ENCODE data around the gene PREP. TPM values are rescaled to one million over a fixed set of nuclear protein-coding genes. Genes with fewer than 3 reads are reported as not detected.

Gene PREP
- total and polyA plus RNA-seq, 2 of the 8 experiments (the other 6 are each of a cell fraction or from before 2014, with no cell fraction given): 26.8 to 70.0 TPM

DNA sequence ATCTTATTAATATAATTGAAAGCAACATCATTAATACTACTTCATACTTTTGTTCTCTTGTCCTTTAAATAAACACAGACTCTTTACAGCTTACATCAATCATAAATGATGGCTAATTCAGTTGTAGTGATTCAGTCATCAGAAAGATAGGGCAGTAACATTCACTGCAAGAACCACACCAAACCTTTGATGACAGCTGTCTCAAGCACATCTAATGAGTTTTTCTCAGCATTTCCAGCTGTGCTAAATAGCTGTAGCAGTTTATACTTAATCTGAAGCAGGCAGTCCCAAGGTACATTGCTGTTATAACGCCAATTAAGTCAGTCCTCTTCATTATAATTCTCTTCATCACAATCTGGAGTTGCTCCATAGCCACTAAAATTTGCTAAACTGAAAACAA, 45.7 kb downstream of the PREP start:
- FAIRE-seq (no peak), DNase-seq (ENCODE audit: low read depth in 1 of 2, low spot score in 2 of 2) (no peak)
- WGBS, 2 experiments (ENCODE audit: extremely low coverage in 1 of 2, insufficient coverage in 1 of 2, insufficient read length in 1 of 2, insufficient replicate concordance in 2 of 2, low coverage in 1 of 2, low lambda C conversion rate in 2 of 2, missing lambda C conversion rate in 1 of 2): 92% methylated on average over 1 of the region's 1 CpG; no CpG with 5 or more reads in 1 of the 2 experiments
- Histone ChIP-seq H4K8ac (ENCODE audit: extremely low read depth, insufficient read depth, low read length) (no peak overlapping the region), H2BK15ac (ENCODE audit: low read length) (no peak overlapping the region), H4K5ac (ENCODE audit: insufficient read length, low read depth, low read length) (no peak overlapping the region), H3K27me3 (replicated peaks in 1 of 4; ENCODE audit: control insufficient read depth in 3 of 4, extremely low read depth in 1 of 4, insufficient read depth in 3 of 4, low read length in 3 of 4) (no peaks in the 10 kb centered on the region), H3K4ac (replicated peaks; ENCODE audit: insufficient read length, low read depth, low read length) (no peak overlapping the region), H4K91ac (replicated peaks; ENCODE audit: insufficient read length, low read length) (no peak overlapping the region), H2AFZ (ENCODE audit: low read length) (no peak overlapping the region), H3K23ac (ENCODE audit: insufficient read length) (no peak overlapping the region), H3K4me2 (ENCODE audit: insufficient read depth in 1 of 2, low read depth in 2 of 2, low read length in 2 of 2) (no peak overlapping the region), H4K20me1 (replicated peaks in 1 of 2; ENCODE audit: control insufficient read depth in 1 of 2, insufficient read depth in 2 of 2, low read length in 2 of 2) (no peaks in the 10 kb centered on the region), H3K18ac (ENCODE audit: extremely low read depth, low read length) (no peak overlapping the region), H3K9me3 (ENCODE audit: insufficient read depth in 2 of 2, low read depth in 1 of 2, low read length in 1 of 2) (0 out of 4 replicates have a peak, but pooled peaks cover 0 to 6% of the 10 kb centered on the region in 2 experiments), H2BK12ac (ENCODE audit: low read depth, low read length) (no peak overlapping the region), H3K27ac (ENCODE audit: low read depth, low read length) (no peak overlapping the region), H3K4me3 (ENCODE audit: extremely low read depth in 1 of 4, insufficient read depth in 2 of 4, low read depth in 3 of 4, low read length in 4 of 4) (no peak overlapping the region), H2BK120ac (replicated peaks; ENCODE audit: low read depth, low read length) (no peak overlapping the region), H3K9ac (replicated peaks in 1 of 4; ENCODE audit: extremely low read depth in 1 of 4, low read depth in 3 of 4, low read length in 3 of 4) (no peak overlapping the region), H2AK5ac (ENCODE audit: low read depth, low read length) (no peak overlapping the region), H3K56ac (replicated peaks; ENCODE audit: insufficient read length, low read depth, low read length) (no peak overlapping the region), H3K23me2 (ENCODE audit: low read depth, low read length) (no peaks in the 10 kb centered on the region), H2BK20ac (ENCODE audit: low read length) (no peak overlapping the region), H3K4me1 (replicated peaks in 1 of 4; ENCODE audit: control insufficient read depth in 3 of 4, insufficient read depth in 4 of 4, low read length in 3 of 4) (no peaks in the 10 kb centered on the region), H3K79me1 (ENCODE audit: low read depth, low read length) (no peaks in the 10 kb centered on the region; the same call in 1 of the 2 replicates), H2BK5ac (ENCODE audit: low read depth, low read length) (no peak overlapping the region), H3K36me3 (ENCODE audit: control insufficient read depth in 2 of 4, insufficient read depth in 4 of 4, low read length in 3 of 4) (peaks cover 0 to 24% (median 16%) of the 10 kb centered on the region in 4 experiments), H3K14ac (ENCODE audit: insufficient read length) (no peak overlapping the region), H3K79me2 (ENCODE audit: control insufficient read depth in 1 of 2, insufficient read depth in 2 of 2, low read length in 2 of 2) (no peaks in the 10 kb centered on the region)
- POLR2A ChIA-PET (ENCODE audit: partially characterized antibody): no interaction called here
- CTCF ChIA-PET (ENCODE audit: partially characterized antibody): interaction anchor here (1.1 kb wide), 1 partner anchor 16 kb away, joined by 3 read pairs; no protein-coding TSS in a partner anchor
- no peak for TF ChIP-seq KDM5A (IDR thresholded peaks at IDR 0.05; ENCODE audit: low read length)
- TF ChIP-seq RFX5 (IDR thresholded peaks at IDR 0.05; ENCODE audit: borderline replicate concordance, low read depth, low read length): no peak
- TF ChIP-seq, protein P1, sequence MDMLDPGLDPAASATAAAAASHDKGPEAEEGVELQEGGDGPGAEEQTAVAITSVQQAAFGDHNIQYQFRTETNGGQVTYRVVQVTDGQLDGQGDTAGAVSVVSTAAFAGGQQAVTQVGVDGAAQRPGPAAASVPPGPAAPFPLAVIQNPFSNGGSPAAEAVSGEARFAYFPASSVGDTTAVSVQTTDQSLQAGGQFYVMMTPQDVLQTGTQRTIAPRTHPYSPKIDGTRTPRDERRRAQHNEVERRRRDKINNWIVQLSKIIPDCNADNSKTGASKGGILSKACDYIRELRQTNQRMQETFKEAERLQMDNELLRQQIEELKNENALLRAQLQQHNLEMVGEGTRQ (IDR thresholded peaks at IDR 0.05; ENCODE audit: low read length): no peak
- TF ChIP-seq GTF2F1 (IDR thresholded peaks at IDR 0.05; ENCODE audit: borderline replicate concordance, low read depth, low read length): no peak
- TF ChIP-seq SP4 (IDR thresholded peaks at IDR 0.05; ENCODE audit: low read length): no peak
- TF ChIP-seq, protein P2, sequence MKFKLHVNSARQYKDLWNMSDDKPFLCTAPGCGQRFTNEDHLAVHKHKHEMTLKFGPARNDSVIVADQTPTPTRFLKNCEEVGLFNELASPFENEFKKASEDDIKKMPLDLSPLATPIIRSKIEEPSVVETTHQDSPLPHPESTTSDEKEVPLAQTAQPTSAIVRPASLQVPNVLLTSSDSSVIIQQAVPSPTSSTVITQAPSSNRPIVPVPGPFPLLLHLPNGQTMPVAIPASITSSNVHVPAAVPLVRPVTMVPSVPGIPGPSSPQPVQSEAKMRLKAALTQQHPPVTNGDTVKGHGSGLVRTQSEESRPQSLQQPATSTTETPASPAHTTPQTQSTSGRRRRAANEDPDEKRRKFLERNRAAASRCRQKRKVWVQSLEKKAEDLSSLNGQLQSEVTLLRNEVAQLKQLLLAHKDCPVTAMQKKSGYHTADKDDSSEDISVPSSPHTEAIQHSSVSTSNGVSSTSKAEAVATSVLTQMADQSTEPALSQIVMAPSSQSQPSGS (IDR thresholded peaks at IDR 0.05; ENCODE audit: low read length): no peak
- no peak for TF ChIP-seq CREB1 (IDR thresholded peaks at IDR 0.05)
- no peak for TF ChIP-seq FOSL1 (IDR thresholded peaks at IDR 0.05; ENCODE audit: insufficient read depth, low read depth, low read length)
- TF ChIP-seq RXRA (IDR thresholded peaks at IDR 0.05; ENCODE audit: insufficient read depth, low read depth, low read length): no peak
- TF ChIP-seq SUZ12 (IDR thresholded peaks at IDR 0.05; ENCODE audit: low read length): no peak
- TF ChIP-seq KDM4A (IDR thresholded peaks at IDR 0.05; ENCODE audit: low read depth, low read length, severe bottlenecking): no peak
- TF ChIP-seq PHF8 (conservative IDR thresholded peaks at IDR 0.05; ENCODE audit: low read depth, low read length): no peak

Measured in H1 (cell line).